K562 (cell line): ENCODE data around the gene CYP2W1. TPM values are rescaled to one million over a fixed set of nuclear protein-coding genes. Genes with fewer than 3 reads are reported as not detected.

Source experiments
- CBFA2T3 ChIP-seq: fragments of 450-650 bp; IDR thresholded peaks from 2 replicates; pipeline ENCODE4 v1.6.1; 2017
- E2F3 ChIP-seq: fragments of 250-450 bp; sonication (Bioruptor Pico); IDR thresholded peaks from 2 replicates; pipeline ENCODE4 v1.4.0; 2020; ENCODE audit warnings: mild to moderate bottlenecking
- GATA2 ChIP-seq: sonication (generic); formaldehyde crosslinking; IDR thresholded peaks from 2 replicates; pipeline ENCODE4 v1.4.0; 2020; ENCODE audit warnings: mild to moderate bottlenecking, missing genetic modification reagents
- ZNF263 ChIP-seq: sonication (generic); formaldehyde crosslinking; IDR thresholded peaks from 2 replicates; pipeline ENCODE4 v1.8.0; 2022; ENCODE audit warnings: mild to moderate bottlenecking, missing genetic modification reagents, borderline replicate concordance
- polyA plus RNA-seq, 8 experiments: library from polyadenylated mRNA; depleted of rRNA in 4 of 8; stranded (reverse) in 5 of 8; unstranded in 3 of 8; fragments of >200 nt; fragmentation: Nextera tagmentation in 2 of 8; fragmentation: Illumina TruSeq in 1 of 8; extraction: Ambion mirVana in 2 of 8; extraction: Trizol in 1 of 8; gene quantifications; 2 replicates each; pipeline versions ENCODE4 v1.2.1 to v1.2.3, GENCODE V29; 2011 to 2014; ENCODE audit warnings: inconsistent platforms in 1 of 8, missing spikeins in 1 of 8
- total RNA-seq, 7 experiments: library from RNA; depleted of rRNA in 6 of 7; stranded (reverse); fragments of >200 nt in 6 of 7; fragmentation: Illumina TruSeq in 2 of 7; extraction: Trizol in 2 of 7; gene quantifications; 2 replicates each; pipeline versions ENCODE4 v1.2.1 to v1.2.3, GENCODE V29; 2011 to 2021; ENCODE audit warnings: low replicate concordance in 1 of 7
- TF ChIP-seq, protein P1 (sequence below): fragments of 250-450 bp; sonication (Bioruptor Pico); IDR thresholded peaks from 2 replicates; pipeline ENCODE4 v1.4.0; 2020; ENCODE audit warnings: mild to moderate bottlenecking
- TF ChIP-seq, protein P2 (sequence below): fragments of 200-800 bp; sonication (Bioruptor generic); IDR thresholded peaks from 2 replicates; pipeline ENCODE4 v1.6.1; 2017; ENCODE audit warnings: missing genetic modification characterization, missing compliant biosample characterization

The CYP2W1 gene
- total and polyA plus RNA-seq, 9 of the 15 experiments (the other 6 are each of a cell fraction or from before 2014, with no cell fraction given) = not detected

DNA sequence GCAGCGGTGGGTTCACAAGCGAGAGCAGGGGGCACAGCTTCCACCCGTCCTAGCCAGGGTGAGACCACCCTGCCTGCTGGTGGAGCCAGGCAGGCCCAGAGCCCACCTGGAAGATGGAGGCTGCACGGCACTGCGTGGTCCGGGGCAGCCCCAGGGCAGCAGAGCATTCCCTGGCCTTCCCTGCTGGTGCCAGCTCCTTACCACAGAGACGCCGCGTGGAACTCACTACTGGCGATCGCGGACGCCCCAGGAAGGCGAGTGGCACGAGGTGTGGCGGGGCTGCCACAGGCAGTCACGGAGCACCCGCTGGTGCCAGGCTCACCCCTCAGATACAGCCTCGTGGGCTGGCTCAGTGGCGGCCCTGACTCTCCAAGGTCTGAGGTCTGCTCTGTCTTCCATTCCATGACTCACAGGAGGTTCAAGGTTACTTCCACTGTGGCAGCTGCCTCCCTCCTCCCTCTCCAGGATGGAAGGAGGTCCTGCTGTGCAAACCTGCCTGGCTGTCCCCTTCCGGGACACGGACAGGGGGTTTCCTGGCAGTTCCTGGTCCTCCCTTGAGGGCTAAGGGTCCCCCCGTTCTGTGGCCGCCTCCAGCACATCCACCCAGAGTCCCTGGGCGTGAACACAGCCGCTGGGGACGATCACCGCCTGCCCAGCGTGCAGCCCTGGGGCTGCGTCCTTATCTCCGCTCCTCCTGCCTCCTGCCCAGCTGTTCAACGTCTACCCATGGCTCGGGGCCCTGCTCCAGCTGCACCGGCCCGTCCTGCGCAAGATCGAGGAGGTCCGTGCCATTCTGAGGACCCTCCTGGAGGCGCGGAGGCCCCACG, 3.1 kb downstream of the CYP2W1 start (continued):
- TF ChIP-seq, protein P1, sequence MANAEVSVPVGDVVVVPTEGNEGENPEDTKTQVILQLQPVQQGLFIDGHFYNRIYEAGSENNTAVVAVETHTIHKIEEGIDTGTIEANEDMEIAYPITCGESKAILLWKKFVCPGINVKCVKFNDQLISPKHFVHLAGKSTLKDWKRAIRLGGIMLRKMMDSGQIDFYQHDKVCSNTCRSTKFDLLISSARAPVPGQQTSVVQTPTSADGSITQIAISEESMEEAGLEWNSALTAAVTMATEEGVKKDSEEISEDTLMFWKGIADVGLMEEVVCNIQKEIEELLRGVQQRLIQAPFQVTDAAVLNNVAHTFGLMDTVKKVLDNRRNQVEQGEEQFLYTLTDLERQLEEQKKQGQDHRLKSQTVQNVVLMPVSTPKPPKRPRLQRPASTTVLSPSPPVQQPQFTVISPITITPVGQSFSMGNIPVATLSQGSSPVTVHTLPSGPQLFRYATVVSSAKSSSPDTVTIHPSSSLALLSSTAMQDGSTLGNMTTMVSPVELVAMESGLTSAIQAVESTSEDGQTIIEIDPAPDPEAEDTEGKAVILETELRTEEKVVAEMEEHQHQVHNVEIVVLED (CRISPR knock-in tag) = no peak
- TF ChIP-seq GATA2 (CRISPR knock-in tag) = peak; percentile 74; the same call in 1 of the 2 replicates
- TF ChIP-seq E2F3 = no peak
- TF ChIP-seq, protein P2, sequence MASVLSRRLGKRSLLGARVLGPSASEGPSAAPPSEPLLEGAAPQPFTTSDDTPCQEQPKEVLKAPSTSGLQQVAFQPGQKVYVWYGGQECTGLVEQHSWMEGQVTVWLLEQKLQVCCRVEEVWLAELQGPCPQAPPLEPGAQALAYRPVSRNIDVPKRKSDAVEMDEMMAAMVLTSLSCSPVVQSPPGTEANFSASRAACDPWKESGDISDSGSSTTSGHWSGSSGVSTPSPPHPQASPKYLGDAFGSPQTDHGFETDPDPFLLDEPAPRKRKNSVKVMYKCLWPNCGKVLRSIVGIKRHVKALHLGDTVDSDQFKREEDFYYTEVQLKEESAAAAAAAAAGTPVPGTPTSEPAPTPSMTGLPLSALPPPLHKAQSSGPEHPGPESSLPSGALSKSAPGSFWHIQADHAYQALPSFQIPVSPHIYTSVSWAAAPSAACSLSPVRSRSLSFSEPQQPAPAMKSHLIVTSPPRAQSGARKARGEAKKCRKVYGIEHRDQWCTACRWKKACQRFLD (CRISPR knock-in tag) = peak; percentile 85; the same call in 1 of the 2 replicates
- peak; percentile 59; the same call in 1 of the 2 replicates for TF ChIP-seq ZNF263 (CRISPR knock-in tag)
- peak; percentile 87 for TF ChIP-seq CBFA2T3
